Spleen (tissue), 7 donors: Measurements from ENCODE around the gene NKX2-1.

Experiments
- CTCF ChIP-seq, 11 experiments: fragments of 200-600 bp in 7 of 11; fragments of 450-650 bp in 4 of 11; sonication (generic) in 4 of 11; IDR thresholded peaks in 8 of 11; conservative IDR thresholded peaks in 3 of 11; 1 replicate in 7 of 11; 2 replicates in 4 of 11; pipeline versions ENCODE4 v1.4.0 to v1.8.0; 2016 to 2021; ENCODE audit warnings: antibody characterized with exemption in 11 of 11, inconsistent platforms in 4 of 11, mild to moderate bottlenecking in 1 of 11
- POLR2AphosphoS5 ChIP-seq, 3 donors: sonication (generic); formaldehyde crosslinking; IDR thresholded peaks; one replicate each; pipeline ENCODE4 v1.5.1; 2017; ENCODE audit warnings: antibody characterized with exemption in 3 of 3
- donor health status: DM: no; HTN: no; CAD: no; lungs with moderate emphysema.
- donor health status: DM: no; HTN: no; CAD: no.
- donor health status: DM: no; HTN: no; CAD: no.

- TF ChIP-seq CTCF (IDR thresholded peaks at IDR 0.05 in 8 of 11, conservative IDR thresholded peaks at IDR 0.05 in 3 of 11) (no peak), POLR2AphosphoS5 (IDR thresholded peaks at IDR 0.05) (no peak)
Measured at GRCh38 chr14:36510078-36510799, 9.8 kb downstream of the NKX2-1 start.
